GM12864 (cell line): Measurements from ENCODE around the gene FSTL5.
A peak's percentile ranks its signal among the peaks of the same experiment; 100 is the strongest.
"Not testable (repeated sequence)": the region's sequence is repeated elsewhere in the genome, so short reads cannot be mapped to it uniquely, and the experiment has no call there.

Experiments used
- DNase-seq: peaks from one replicate; pipeline ENCODE4 v3.0.0-alpha.2; 2011; ENCODE audit warnings: low read depth
- H3K4me3 ChIP-seq: 2 replicates; pipeline ENCODE4 v1.5.1; 2011; ENCODE audit warnings: mild to moderate bottlenecking, low read depth, low read length, control low read depth
- TF ChIP-seq, protein P1 (sequence below): IDR thresholded peaks from 2 replicates; pipeline ENCODE4 v1.5.1; 2011; ENCODE audit warnings: low read depth, mild to moderate bottlenecking, moderate library complexity, low read length, control low read depth, inconsistent platforms; ENCODE audit errors: missing control alignments

The FSTL5 gene

DNA sequence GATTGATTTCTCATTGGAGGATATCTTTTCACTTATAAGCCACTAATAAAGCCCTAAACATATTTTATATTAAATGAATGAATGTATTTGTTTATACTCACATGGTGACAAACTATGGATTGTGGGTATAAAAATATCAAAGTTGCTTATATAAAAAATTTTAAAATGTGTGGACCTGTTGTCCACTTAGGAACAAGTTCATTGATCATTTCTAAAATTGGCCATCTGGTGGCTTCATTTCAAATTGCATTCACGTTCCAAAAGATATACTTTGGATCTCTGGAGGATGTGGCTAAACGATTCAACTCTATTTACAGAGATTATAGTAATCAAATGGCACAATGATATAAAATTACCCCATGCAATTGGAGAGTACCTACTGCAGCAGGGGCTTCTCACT lies 32.5 kb downstream of the FSTL5 start:
- TF ChIP-seq, protein P1, sequence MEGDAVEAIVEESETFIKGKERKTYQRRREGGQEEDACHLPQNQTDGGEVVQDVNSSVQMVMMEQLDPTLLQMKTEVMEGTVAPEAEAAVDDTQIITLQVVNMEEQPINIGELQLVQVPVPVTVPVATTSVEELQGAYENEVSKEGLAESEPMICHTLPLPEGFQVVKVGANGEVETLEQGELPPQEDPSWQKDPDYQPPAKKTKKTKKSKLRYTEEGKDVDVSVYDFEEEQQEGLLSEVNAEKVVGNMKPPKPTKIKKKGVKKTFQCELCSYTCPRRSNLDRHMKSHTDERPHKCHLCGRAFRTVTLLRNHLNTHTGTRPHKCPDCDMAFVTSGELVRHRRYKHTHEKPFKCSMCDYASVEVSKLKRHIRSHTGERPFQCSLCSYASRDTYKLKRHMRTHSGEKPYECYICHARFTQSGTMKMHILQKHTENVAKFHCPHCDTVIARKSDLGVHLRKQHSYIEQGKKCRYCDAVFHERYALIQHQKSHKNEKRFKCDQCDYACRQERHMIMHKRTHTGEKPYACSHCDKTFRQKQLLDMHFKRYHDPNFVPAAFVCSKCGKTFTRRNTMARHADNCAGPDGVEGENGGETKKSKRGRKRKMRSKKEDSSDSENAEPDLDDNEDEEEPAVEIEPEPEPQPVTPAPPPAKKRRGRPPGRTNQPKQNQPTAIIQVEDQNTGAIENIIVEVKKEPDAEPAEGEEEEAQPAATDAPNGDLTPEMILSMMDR: peak; percentile 12
- no peak overlapping the region for H3K4me3 ChIP-seq
- no peak for DNase-seq

DNA sequence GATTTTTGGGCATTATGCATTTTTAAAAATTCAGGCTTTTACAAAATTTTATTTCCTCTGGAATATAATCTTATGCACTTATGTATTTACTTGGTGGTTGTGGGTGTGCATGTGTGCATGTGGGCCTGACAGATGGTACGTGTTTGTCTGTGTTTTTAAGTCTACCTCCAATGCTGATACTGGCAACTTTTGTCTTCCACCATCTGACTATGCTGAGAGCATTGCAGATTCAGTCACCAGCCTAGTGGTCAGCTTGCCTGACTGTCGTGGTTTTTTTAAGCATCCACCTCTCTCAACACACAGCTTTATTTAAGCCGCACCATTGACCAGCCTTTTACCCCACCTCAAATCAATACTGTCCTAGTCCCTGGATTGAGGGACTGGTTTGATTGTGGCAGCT lies 37.1 kb downstream of the FSTL5 start:
- H3K4me3 ChIP-seq: no peak overlapping the region
- no peak for DNase-seq
- TF ChIP-seq, protein P1: no peak

DNA sequence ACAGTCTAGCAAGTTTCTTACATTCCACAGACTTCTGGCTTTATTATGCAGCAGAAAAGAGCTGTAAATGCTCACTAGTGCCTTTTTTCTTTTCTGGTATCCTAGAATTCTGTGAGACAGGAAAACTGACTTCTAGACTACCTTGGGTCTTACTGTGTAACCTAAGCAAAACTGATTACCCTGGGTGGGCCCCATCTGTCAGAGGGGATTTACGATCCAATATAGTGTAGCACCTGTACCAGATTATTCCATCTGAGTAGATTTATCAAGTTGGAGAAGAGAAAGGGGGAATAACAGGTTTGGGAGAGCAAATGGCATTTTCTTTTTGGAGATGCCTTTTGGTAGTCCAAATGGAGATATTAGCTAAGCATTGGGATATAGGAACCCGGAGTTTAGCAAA lies 46.7 kb downstream of the FSTL5 start:
- H3K4me3 ChIP-seq: no peak overlapping the region
- DNase-seq: no peak
- TF ChIP-seq, protein P1: no peak

DNA sequence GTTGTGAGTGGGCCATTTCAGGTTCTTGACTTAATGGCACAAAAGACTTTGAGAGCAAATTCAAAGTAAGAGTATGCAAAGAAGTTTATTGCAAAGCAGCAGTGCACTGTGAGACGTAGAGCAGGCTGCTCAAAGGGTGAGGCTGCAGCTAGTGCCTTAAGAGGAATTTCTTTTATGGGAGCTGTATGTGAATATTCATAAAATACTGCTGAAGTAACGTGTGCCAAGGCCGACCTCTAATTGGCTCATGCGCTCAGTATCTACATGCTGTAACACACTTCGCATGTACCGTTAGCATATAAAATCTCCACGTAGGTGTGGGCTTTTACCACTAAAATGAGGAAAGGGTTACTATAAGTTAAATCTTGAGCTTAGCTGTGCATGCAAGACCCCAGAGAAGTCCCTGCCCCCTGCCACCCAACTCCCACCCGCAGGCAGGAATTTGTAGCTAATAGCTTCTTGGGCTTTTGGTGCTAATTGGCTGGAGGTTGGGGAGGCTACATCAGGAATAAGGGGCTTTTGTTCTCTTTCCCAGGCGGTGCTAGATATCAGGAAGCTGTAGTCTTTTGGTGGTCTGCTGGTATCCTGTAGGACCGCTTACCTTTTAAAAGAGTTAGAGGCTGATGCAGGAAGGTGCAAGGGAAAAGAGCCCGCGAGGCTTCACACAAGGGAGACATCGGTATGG lies 47.6 kb downstream of the FSTL5 start:
- no peak for DNase-seq
- no peak overlapping the region for H3K4me3 ChIP-seq
- TF ChIP-seq, protein P1: no peak

DNA sequence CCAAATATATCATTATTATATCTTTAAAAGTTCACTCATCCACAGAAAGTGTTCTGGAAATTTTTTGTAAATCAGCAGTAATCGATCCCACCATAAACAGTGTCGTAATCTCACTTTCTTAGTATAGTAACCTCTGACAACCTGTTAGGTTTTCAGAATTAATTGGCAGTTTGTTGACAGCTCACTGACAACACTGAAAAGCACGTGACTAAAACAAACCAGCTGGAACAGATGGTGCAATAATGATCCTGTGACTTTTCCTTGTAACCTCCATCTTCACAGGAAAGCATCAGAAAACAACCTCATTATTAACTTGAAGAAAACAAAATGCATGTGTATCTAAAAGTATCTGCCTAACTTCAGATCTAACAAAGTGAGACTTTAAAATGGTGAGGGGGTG lies 48.5 kb downstream of the FSTL5 start:
- TF ChIP-seq, protein P1: no peak
- H3K4me3 ChIP-seq: no peak overlapping the region
- no peak for DNase-seq

DNA sequence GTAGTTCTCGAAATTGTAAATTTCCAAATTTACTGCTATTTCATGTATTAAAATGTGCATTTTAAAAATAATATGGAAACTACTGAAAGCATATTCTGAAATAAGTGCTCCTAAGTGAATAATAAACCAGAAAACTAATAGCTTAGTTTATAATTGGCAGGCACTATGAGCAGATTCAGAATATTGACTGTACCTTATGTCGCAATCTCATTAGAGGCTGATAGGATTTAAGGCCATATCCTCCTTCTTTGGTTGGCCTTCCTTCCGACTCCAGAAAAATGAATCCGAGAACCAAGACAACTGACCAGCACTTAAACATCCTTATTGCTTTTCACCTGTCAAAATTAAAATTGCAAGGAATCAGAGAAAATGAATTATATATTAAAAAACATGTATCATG lies 52.7 kb downstream of the FSTL5 start:
- no peak overlapping the region for H3K4me3 ChIP-seq
- no peak for DNase-seq
- TF ChIP-seq, protein P1: no peak

DNA sequence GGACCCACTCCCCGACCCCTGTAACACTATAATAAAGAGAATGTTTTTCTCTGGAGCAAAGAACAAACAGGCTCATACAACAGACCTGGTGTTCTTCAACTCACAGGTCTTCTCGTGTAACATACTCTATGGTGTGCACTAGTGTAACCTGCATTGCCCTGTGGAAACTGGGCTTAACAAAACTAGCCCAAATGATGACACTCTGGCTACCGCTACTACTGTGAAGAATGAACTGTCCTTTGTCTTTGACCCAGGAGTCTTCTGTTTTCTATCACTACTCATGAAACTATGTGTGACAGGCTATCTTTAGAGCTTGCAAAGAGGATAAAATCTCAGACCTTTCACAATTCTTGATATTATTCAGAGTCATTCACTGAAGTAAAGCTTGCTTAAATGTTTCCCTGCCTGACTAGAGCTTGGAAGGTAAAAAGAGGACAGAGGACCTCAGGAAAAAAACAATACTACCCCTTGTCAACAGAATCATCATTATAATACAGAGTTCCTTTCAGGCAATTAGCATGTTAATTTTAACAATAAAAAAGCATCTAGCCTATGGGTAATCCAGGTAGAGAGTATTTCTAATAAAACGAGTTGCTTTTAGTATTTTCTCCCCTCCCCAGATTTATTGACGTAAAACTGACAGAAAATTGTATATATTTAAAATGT lies 59.2 kb downstream of the FSTL5 start:
- H3K4me3 ChIP-seq: no peak overlapping the region
- DNase-seq: no peak
- TF ChIP-seq, protein P1: no peak

DNA sequence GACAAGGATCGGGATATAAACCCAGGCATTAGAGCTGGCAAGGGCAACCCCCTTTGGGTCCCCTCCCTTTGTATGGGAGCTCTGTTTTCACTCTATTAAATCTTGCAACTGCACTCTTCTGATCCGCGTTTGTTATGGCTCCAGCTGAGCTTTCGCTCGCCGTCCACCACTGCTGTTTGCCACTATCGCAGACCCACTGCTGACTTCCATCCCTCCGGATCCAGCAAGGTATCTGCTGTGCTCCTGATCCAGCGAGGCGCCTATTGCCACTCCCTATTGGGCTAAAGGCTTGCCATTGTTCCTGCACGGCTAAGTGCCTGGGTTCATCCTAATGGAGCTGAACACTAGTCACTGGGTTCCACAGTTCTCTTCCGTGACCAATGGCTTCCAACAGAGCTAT lies 59.9 kb downstream of the FSTL5 start:
- H3K4me3 ChIP-seq, DNase-seq: not testable (repeated sequence)
